MM.1S (cell line): Measurements from ENCODE around the gene MS4A12.
"Not testable (repeated sequence)": the region's sequence is repeated elsewhere in the genome, so short reads cannot be mapped to it uniquely, and the experiment has no call there.

ENCODE experiments used
- CTCF ChIP-seq: fragments of 300-600 bp; sonication (generic); IDR thresholded peaks from 2 replicates; pipeline ENCODE4 v1.5.1; 2016; ENCODE audit warnings: antibody characterized with exemption, low read length, mixed read lengths
- EZH2 ChIP-seq: fragments of 300-600 bp; sonication (generic); optimal IDR thresholded peaks from 2 replicates; pipeline ENCODE3; 2017; ENCODE audit warnings: low read depth, mild to moderate bottlenecking, antibody characterized with exemption, low read length, mixed read lengths
- EZH2phosphoT487 ChIP-seq: fragments of 300-600 bp; sonication (generic); IDR thresholded peaks from 2 replicates; pipeline ENCODE4 v1.6.1; 2018; ENCODE audit warnings: antibody characterized with exemption, low read length

- TF ChIP-seq CTCF, EZH2, EZH2phosphoT487: not testable (repeated sequence)
Measured at GRCh38 chr11:60451185-60451584, 41.4 kb upstream of the MS4A12 start.
